Adipocyte (in vitro differentiated cells): ENCODE results near the gene PEX11A.

ENCODE experiments used
- DNase-seq: peaks from one replicate; pipeline ENCODE4 v3.0.0-alpha.2; 2015; ENCODE audit warnings: low read depth
- H3K27me3 ChIP-seq: replicated peaks from 2 replicates; pipeline ENCODE4 v1.7.0; 2013; ENCODE audit warnings: mild to moderate bottlenecking, low read length, moderate library complexity; ENCODE audit not compliant: control insufficient read depth, insufficient read depth
- H3K36me3 ChIP-seq: 2 replicates; pipeline ENCODE4 v1.7.0; 2013; ENCODE audit warnings: low read length, mild to moderate bottlenecking, moderate library complexity; ENCODE audit not compliant: control insufficient read depth, insufficient read depth, severe bottlenecking
- H3K4me1 ChIP-seq: 2 replicates; pipeline ENCODE4 v1.7.0; 2013; ENCODE audit warnings: mild to moderate bottlenecking, low read length, moderate library complexity; ENCODE audit not compliant: control insufficient read depth, insufficient read depth
- H3K4me3 ChIP-seq: 2 replicates; pipeline ENCODE4 v1.7.0; 2013; ENCODE audit warnings: mild to moderate bottlenecking, low read length, moderate library complexity
- H3K9ac ChIP-seq: 2 replicates; pipeline ENCODE4 v1.7.0; 2013; ENCODE audit warnings: mild to moderate bottlenecking, low read length, moderate library complexity
- H3K9me3 ChIP-seq: 2 replicates; pipeline ENCODE4 v1.7.0; 2013; ENCODE audit warnings: mild to moderate bottlenecking, low read length, moderate library complexity; ENCODE audit not compliant: control insufficient read depth

Gene PEX11A

GRCh38 chr15:89674526-89674925 is 16.0 kb downstream of the PEX11A start:
- Histone ChIP-seq H3K9ac (peak overlapping the region; percentile 86), H3K9me3 (no peaks in the 10 kb centered on the region), H3K4me1 (peaks cover 58% of the 10 kb centered on the region), H3K36me3 (peaks cover 76% of the 10 kb centered on the region), H3K4me3 (peak overlapping the region; percentile 63), H3K27me3 (no peaks in the 10 kb centered on the region)
- DNase-seq = no peak

DNA sequence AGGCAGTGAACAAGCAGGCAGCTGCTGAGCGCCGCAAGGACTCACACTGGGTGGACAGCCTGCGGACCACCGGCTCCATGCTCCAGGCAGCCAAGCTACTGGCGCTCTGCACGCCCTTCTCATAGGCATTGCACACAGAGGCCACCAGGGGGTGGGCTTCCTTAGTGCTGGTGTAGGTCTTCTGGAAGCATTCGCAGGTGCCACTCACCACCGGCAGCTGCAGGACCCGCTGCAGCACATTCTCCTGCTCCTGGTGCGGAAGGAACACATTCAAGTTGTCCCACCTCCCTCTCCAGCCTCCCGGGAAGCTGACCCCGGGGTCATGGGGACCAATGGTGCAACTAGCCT is 17.4 kb downstream of the PEX11A start:
- Histone ChIP-seq H3K36me3 (peaks cover 89% of the 10 kb centered on the region), H3K27me3 (no peaks in the 10 kb centered on the region), H3K4me1 (peaks cover 58% of the 10 kb centered on the region), H3K9me3 (no peaks in the 10 kb centered on the region), H3K9ac (peak overlapping the region; percentile 86), H3K4me3 (peak overlapping the region; percentile 63)
- DNase-seq = no peak

DNA sequence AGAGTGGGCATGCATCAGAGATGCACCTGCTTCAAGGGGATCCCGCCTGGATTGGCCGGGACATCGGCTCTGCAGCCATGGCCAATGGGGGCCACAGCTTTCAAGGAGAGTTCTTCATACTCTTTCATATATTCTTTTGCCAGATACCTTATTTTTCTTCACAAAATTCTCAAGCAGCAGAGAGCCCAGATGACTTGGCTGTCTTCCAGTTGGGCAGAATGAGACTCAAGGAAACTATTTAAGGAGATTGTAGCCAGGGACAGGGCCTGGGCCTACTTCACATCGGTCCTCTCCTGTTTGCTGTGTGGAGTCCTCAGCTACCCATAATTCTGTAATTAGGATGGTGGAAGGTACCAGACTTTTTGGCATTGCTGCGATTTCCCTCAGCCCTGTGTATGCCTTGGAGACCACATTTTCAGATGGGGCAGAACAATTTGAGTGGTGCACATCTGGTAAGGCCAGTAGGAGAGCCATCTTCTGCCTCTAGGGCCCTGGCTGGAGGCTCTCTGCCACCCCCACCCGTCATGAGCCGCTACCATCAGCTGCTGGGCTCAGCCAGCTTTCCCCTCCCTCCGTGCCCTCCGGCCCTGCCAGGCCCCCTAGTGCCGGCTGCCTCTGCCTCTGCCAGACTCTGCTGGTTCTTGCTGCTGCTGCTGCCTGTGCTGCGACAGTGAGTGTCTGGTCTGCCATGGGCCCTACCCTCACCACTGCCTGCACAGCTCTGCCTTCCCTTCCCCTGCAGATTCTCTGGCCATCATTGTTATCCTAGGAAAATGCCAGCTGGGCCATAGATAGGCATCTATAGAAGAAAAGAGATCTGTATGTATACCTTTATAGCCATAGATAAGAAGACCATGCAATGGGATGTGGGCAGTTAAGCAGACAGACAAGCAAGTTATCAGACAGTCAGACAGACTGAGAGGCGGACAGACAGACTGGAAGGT is 18.1 kb downstream of the PEX11A start:
- H3K4me1 ChIP-seq = peaks cover 62% of the 10 kb centered on the region
- H3K4me3 ChIP-seq = peak overlapping the region; percentile 63
- H3K36me3 ChIP-seq = peaks cover 95% of the 10 kb centered on the region
- H3K9me3 ChIP-seq = no peaks in the 10 kb centered on the region
- H3K27me3 ChIP-seq = no peaks in the 10 kb centered on the region
- peak overlapping the region; percentile 86 for H3K9ac ChIP-seq
- peak; percentile 67 for DNase-seq

DNA sequence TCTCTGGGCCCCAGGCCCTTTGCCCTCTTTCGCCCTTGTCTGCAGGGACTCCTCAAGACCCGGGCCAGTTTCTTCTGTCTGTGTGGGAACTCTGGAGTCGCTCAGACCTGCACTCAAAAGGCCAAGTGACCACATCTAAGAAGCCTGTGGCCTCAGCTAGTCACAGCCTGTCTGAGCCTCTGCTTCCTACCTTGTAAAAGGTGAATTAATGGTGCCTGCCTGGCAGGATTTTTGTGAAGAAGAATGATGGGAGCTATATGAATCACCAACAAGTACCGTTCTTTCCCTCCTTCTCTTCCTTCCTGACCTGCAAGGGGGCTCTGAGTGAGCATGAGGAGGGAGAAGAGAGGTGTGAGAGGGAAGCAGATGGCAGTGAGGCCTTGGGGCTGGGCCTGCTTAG is 18.9 kb downstream of the PEX11A start:
- Histone ChIP-seq H3K4me1 (peaks cover 68% of the 10 kb centered on the region), H3K4me3 (no peak overlapping the region), H3K9me3 (no peaks in the 10 kb centered on the region), H3K9ac (peak overlapping the region; percentile 86), H3K27me3 (no peaks in the 10 kb centered on the region), H3K36me3 (peaks cover 95% of the 10 kb centered on the region)
- no peak for DNase-seq

- Histone ChIP-seq H3K9me3 (no peaks in the 10 kb centered on the region), H3K4me3 (no peak overlapping the region), H3K9ac (peak overlapping the region; percentile 46), H3K36me3 (peaks cover 97% of the 10 kb centered on the region), H3K27me3 (no peaks in the 10 kb centered on the region), H3K4me1 (peaks cover 70% of the 10 kb centered on the region)
- no peak for DNase-seq
Observed at GRCh38 chr15:89670971-89671560, 19.5 kb downstream of the PEX11A start.

DNA sequence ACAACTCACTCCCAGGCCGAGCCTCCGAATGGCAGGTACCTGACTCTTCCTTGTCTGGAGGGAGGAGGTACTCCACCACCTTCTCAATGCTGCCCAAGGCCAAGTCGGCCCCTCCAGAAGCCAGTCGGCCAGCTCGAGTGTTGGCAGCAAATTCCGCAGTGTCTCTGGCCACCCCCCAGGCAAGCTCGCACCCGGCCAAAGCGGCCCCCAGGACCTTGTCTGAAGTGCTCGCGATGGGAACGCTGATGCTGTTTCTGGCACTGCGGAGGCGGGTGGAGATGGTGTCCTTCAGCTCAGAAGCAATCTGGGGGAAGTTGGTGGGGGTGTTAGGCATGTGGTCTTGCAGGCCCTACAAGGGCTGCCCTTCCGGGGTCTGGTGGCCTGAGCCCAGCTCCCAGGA is 20.6 kb downstream of the PEX11A start:
- Histone ChIP-seq H3K4me1 (peaks cover 70% of the 10 kb centered on the region), H3K36me3 (peaks cover 88% of the 10 kb centered on the region), H3K9me3 (no peaks in the 10 kb centered on the region), H3K4me3 (no peak overlapping the region), H3K27me3 (no peaks in the 10 kb centered on the region), H3K9ac (peak overlapping the region; percentile 46)
- no peak for DNase-seq

DNA sequence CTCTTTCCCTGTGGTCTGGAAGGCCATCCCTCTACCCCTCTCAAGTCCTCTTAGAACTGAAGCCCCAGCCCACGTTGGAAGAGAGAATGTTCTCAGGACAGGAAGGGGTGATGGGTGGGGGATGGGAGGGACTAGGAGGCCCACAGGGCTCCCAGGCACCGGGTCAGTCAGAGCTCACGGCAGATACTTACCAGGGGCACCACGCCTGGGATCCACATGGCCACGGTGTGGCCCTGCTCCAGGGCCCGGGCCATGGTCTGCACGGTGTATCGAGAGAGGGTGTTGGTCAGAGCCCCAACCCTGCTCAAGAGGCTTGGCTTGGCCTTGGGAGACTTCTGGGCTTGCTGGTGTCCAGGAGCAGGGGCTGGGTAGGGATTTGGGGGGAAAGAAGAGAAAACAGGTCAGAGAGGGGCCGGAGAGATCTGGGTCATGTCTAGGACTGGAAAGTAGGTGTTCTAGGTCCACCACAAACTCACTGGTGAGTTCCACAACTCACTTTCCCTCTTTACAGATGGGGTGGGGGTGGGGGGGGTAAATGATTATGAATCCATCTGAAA is 21.2 kb downstream of the PEX11A start:
- no peak overlapping the region for H3K9ac ChIP-seq
- H3K9me3 ChIP-seq = no peaks in the 10 kb centered on the region
- peaks cover 71% of the 10 kb centered on the region for H3K4me1 ChIP-seq
- no peaks in the 10 kb centered on the region for H3K27me3 ChIP-seq
- peaks cover 89% of the 10 kb centered on the region for H3K36me3 ChIP-seq
- H3K4me3 ChIP-seq = no peak overlapping the region
- no peak for DNase-seq

DNA sequence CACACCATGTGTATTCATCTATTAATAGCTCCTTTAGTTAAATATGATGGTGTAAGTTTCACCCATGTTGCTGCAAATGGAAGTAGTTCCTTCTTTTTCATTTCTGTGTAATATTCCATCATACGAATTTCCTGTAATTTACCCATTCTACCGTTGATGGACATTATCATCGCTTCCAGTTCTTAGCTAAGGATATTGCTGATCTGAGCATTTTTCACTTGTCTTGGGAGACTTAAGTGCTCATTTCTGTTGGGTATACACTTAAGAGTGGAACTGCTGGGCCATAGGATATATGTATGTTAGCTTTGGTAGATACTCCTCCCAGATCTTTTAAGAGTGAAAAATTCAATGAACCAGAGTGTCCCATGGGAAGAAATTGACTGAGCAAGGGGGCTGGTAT is 22.4 kb downstream of the PEX11A start:
- H3K27me3 ChIP-seq = no peaks in the 10 kb centered on the region
- H3K4me1 ChIP-seq = peaks cover 61% of the 10 kb centered on the region
- H3K9me3 ChIP-seq = no peaks in the 10 kb centered on the region
- no peak overlapping the region for H3K4me3 ChIP-seq
- DNase-seq = no peak
- peak overlapping the region; percentile 4 for H3K9ac ChIP-seq
- H3K36me3 ChIP-seq = peaks cover 79% of the 10 kb centered on the region

DNA sequence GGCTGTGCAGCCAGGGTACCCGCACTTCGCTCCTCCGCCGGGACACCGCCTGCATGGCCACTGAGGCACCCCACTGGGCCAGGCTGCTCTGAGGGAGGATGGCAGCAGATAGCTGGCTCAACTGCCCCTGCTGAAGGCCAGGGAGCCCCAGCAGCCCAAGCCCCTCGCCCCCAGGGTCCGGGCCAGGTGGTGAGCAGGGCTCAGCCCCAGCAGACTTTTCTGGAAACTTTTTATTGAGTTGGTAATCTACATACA is 22.9 kb downstream of the PEX11A start:
- Histone ChIP-seq H3K4me3 (no peak overlapping the region), H3K9me3 (no peaks in the 10 kb centered on the region), H3K9ac (peak overlapping the region; percentile 34), H3K36me3 (peaks cover 73% of the 10 kb centered on the region), H3K27me3 (no peaks in the 10 kb centered on the region), H3K4me1 (peaks cover 58% of the 10 kb centered on the region)
- no peak for DNase-seq

GRCh38 chr15:89666858-89667705 is 23.5 kb downstream of the PEX11A start:
- peaks cover 68% of the 10 kb centered on the region for H3K36me3 ChIP-seq
- H3K9ac ChIP-seq = peak overlapping the region; percentile 82
- no peak overlapping the region for H3K4me3 ChIP-seq
- H3K27me3 ChIP-seq = no peaks in the 10 kb centered on the region
- H3K4me1 ChIP-seq = peaks cover 58% of the 10 kb centered on the region
- no peaks in the 10 kb centered on the region for H3K9me3 ChIP-seq
- DNase-seq = no peak
